Loucy (cell line): ENCODE measurements around the gene CCDC184.

Source experiments
- H2AFZ ChIP-seq: fragments of 200-600 bp; sonication (generic); 2 replicates; pipeline ENCODE4 v1.6.0; 2016; ENCODE audit warnings: antibody characterized with exemption, mild to moderate bottlenecking, low read length, moderate library complexity
- H3F3A ChIP-seq: fragments of 200-600 bp; 2 replicates; pipeline ENCODE4 v1.6.0; 2016; ENCODE audit warnings: antibody characterized with exemption, low read depth, mild to moderate bottlenecking
- H3K27me3 ChIP-seq: fragments of 200-600 bp; sonication (generic); 2 replicates; pipeline ENCODE4 v1.6.1; 2014; ENCODE audit warnings: low read length, mild to moderate bottlenecking; ENCODE audit not compliant: insufficient read depth, poor library complexity, severe bottlenecking
- H3K36me3 ChIP-seq: fragments of 200-600 bp; sonication (generic); 2 replicates; pipeline ENCODE4 v1.6.1; 2016; ENCODE audit warnings: low read length; ENCODE audit not compliant: insufficient read depth
- H3K4me1 ChIP-seq: fragments of 200-600 bp; sonication (generic); 2 replicates; pipeline ENCODE4 v1.5.1; 2014; ENCODE audit warnings: low read length, mild to moderate bottlenecking; ENCODE audit not compliant: insufficient read depth, poor library complexity, severe bottlenecking
- H3K4me2 ChIP-seq: fragments of 200-600 bp; sonication (generic); 2 replicates; pipeline ENCODE4 v1.6.0; 2014; ENCODE audit warnings: antibody characterized with exemption, low read length, low read depth, mild to moderate bottlenecking; ENCODE audit not compliant: poor library complexity, severe bottlenecking
- H3K4me3 ChIP-seq: fragments of 200-600 bp; sonication (generic); 2 replicates; pipeline ENCODE4 v1.5.1; 2014; ENCODE audit warnings: low read length, mild to moderate bottlenecking, mixed read lengths; ENCODE audit not compliant: poor library complexity, severe bottlenecking
- H3K79me2 ChIP-seq: fragments of 200-600 bp; sonication (generic); 2 replicates; pipeline ENCODE4 v1.6.1; 2014; ENCODE audit warnings: low read length; ENCODE audit not compliant: insufficient read depth
- H3K9ac ChIP-seq: fragments of 200-600 bp; sonication (generic); 2 replicates; pipeline ENCODE4 v1.6.0; 2014; ENCODE audit warnings: mild to moderate bottlenecking, low read depth, low read length, moderate library complexity; ENCODE audit not compliant: poor library complexity, severe bottlenecking
- H3K9me2 ChIP-seq: fragments of 200-600 bp; sonication (generic); replicated peaks from 2 replicates; pipeline ENCODE4 v1.6.1; 2016; ENCODE audit warnings: low read depth, low read length, mixed read lengths
- H3K9me3 ChIP-seq: fragments of 200-600 bp; sonication (generic); 2 replicates; pipeline ENCODE4 v1.6.1; 2014; ENCODE audit warnings: mild to moderate bottlenecking, antibody characterized with exemption, low read length, low read depth; ENCODE audit not compliant: insufficient read depth
- H4K20me1 ChIP-seq: fragments of 200-600 bp; sonication (generic); 2 replicates; pipeline ENCODE4 v1.6.0; 2014; ENCODE audit warnings: antibody characterized with exemption, low read length, mild to moderate bottlenecking; ENCODE audit not compliant: insufficient read depth, poor library complexity, severe bottlenecking
- CTCF ChIP-seq: fragments of 200-600 bp; sonication (generic); conservative IDR thresholded peaks from 2 replicates; pipeline ENCODE4 v1.5.1; 2014; ENCODE audit warnings: mild to moderate bottlenecking, antibody characterized with exemption, low read length
- EZH2phosphoT487 ChIP-seq: fragments of 200-600 bp; IDR thresholded peaks from 2 replicates; pipeline ENCODE4 v1.6.1; 2018; ENCODE audit warnings: antibody characterized with exemption, mild to moderate bottlenecking, moderate library complexity, borderline replicate concordance

The CCDC184 gene

DNA sequence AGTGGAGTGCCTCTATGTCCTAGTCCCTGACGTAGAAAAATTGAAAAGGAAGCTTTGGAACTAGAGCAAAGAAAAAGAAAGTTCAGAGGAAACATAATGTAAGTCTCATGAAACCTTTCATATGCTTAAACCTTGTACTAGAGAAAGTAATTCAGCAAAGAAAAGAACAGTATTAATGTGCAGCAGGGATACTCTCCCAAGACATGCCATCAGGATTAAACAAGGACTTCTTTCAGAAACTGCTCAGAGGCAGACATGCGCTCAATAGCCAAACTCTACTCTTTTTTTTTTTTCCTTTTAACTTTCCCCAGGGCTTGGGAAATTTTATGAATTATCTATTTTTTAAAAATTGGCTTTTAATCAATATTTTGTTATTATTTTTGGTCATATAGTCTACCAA is 19.0 kb upstream of the CCDC184 start:
- H3K4me1 ChIP-seq: peaks cover 22% of the 10 kb centered on the region
- no peaks in the 10 kb centered on the region for H3K9me2 ChIP-seq
- H3K27me3 ChIP-seq: no peaks in the 10 kb centered on the region
- no peaks in the 10 kb centered on the region for H3K36me3 ChIP-seq
- H3K9ac ChIP-seq: no peak overlapping the region
- H3K4me3 ChIP-seq: no peak overlapping the region
- H3K79me2 ChIP-seq: no peaks in the 10 kb centered on the region
- H3K9me3 ChIP-seq: no peaks in the 10 kb centered on the region
- no peak overlapping the region for H3K4me2 ChIP-seq
- no peaks in the 10 kb centered on the region for H4K20me1 ChIP-seq
- no peak for TF ChIP-seq EZH2phosphoT487
- TF ChIP-seq CTCF: no peak
- 0 out of 2 replicates have a peak, but pooled peaks cover 3% of the 10 kb centered on the region for H3F3A ChIP-seq
- no peak overlapping the region for H2AFZ ChIP-seq

DNA sequence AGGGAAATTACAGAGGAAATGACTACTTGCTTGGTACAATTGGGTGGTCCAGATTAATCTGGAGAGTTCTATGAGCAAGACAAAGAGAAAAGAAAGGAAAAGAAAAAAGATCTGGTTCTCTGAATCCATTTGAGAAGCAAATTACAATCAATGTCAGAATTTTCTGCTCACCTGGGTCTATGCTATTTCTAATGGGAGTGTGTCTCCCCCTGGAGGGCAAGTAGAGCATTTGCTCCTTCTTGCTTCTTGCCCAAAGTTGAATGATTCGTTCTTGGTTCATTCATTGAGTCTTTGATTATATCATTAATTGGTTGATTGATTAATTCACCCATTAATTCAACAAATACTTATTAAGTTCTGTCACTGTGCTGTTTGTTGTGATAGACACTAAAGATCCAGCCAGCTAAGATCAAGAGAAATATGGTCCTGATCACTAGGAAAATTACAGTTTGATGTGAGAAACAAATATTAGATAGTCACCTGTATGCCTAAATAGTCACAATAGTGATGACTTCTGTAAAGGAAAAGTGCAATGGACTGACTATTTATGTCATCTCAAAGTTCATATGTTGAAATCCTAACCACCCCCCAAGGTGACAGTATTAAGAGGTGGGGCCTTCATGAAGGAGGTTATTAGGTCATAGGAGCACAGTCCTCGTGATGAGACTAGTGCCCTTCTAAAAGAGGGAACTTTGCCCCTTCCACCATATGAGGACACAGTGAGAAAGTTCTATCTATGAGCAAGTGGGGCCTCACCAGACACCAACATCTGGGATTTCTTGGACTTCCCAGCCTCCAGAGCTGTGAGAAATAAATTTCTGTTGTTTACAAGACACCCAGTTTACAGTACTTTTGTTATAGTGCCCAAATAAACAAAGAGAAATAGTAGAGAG is 18.1 kb upstream of the CCDC184 start:
- Histone ChIP-seq H3K9me3 (no peaks in the 10 kb centered on the region), H3K9ac (no peak overlapping the region), H3K4me3 (no peak overlapping the region), H3K9me2 (no peaks in the 10 kb centered on the region), H2AFZ (no peak overlapping the region; the same call in 1 of the 2 replicates), H3K4me1 (peaks cover 17% of the 10 kb centered on the region), H3K79me2 (no peaks in the 10 kb centered on the region), H3K4me2 (no peak overlapping the region), H3F3A (0 out of 2 replicates have a peak, but pooled peaks cover 3% of the 10 kb centered on the region), H3K36me3 (no peaks in the 10 kb centered on the region), H4K20me1 (no peaks in the 10 kb centered on the region), H3K27me3 (no peaks in the 10 kb centered on the region)
- TF ChIP-seq EZH2phosphoT487: no peak
- TF ChIP-seq CTCF: peak; percentile 97

DNA sequence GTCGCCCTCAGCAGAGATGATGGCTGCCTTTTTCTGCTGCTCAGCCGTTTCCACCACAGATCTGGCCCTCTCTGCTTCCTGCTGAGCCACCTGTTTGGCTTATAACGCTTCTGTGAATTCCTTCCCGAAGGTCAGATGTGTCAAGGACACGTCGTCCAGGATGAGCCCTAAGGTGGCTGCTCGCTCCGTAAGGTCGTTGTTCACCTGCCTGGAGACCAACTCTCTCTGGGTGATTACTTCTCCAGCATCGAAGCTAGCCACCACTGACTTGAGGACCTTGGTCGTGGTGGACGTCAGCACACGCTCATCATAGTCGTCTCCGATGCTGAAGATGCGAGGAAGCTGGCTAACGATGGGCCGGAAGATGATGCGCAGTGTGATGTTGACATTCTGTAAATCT is 14.4 kb upstream of the CCDC184 start:
- Histone ChIP-seq H3K9me3 (no peaks in the 10 kb centered on the region), H3K36me3 (no peaks in the 10 kb centered on the region), H3K79me2 (no peaks in the 10 kb centered on the region), H3K4me3 (no peak overlapping the region), H3F3A (no peaks in the 10 kb centered on the region), H4K20me1 (no peaks in the 10 kb centered on the region), H2AFZ (no peak overlapping the region), H3K4me1 (no peaks in the 10 kb centered on the region), H3K4me2 (no peak overlapping the region), H3K9ac (no peak overlapping the region), H3K27me3 (no peaks in the 10 kb centered on the region), H3K9me2 (no peaks in the 10 kb centered on the region)
- TF ChIP-seq CTCF: no peak
- TF ChIP-seq EZH2phosphoT487: no peak
